Measurements from ENCODE around the gene ATN1. TPM values are rescaled to one million over a fixed set of nuclear protein-coding genes. Genes with fewer than 3 reads are reported as not detected.
"Not testable (repeated sequence)": the region's sequence is repeated elsewhere in the genome, so short reads cannot be mapped to it uniquely, and the experiment has no call there.

Gene ATN1
- total RNA-seq, 1 donor from 2014 or later = 207 TPM

GRCh38 chr12:6903722-6904121 lies 24.0 kb upstream of the ATN1 start:
- Histone ChIP-seq H3K27ac (peak overlapping the region in 1 of 2 donors; percentile 73), H3K4me1 (peaks cover 0 to 5% of the 10 kb centered on the region in 2 donors), H3K4me3 (no peak overlapping the region), H3K36me3 (peaks cover 0 to 4% of the 10 kb centered on the region in 2 donors), H3K27me3 (no peaks in the 10 kb centered on the region), H3K9me3 (no peaks in the 10 kb centered on the region)
- no peak for DNase-seq (ENCODE audit: low spot score in 2 of 2)
- no peak for TF ChIP-seq CTCF (IDR thresholded peaks at IDR 0.05)
- intact Hi-C loops (cut with DNase I) = loop anchor here (1.0 kb wide), 3 partner anchors 12 to 36 kb away; partner anchors contain the start of genes SPSB2 and TPI1

- H3K36me3 ChIP-seq = peaks cover 0 to 4% of the 10 kb centered on the region in 2 donors
- H3K4me1 ChIP-seq = peaks cover 0 to 5% of the 10 kb centered on the region in 2 donors
- intact Hi-C loops (cut with DNase I) = loop anchor here (1.0 kb wide), 3 partner anchors 13 to 37 kb away; partner anchors contain the start of genes SPSB2 and TPI1
- TF ChIP-seq CTCF (IDR thresholded peaks at IDR 0.05) = no peak
- peak; percentile 89 to 99 for DNase-seq (ENCODE audit: low spot score in 2 of 2)
- peak within 1 kb of the TSS; percentile 58 to 81 for H3K4me3 ChIP-seq
- H3K27ac ChIP-seq = peak within 1 kb of the TSS; percentile 73 to 82
- H3K27me3 ChIP-seq = no peaks in the 10 kb centered on the region
- no peaks in the 10 kb centered on the region for H3K9me3 ChIP-seq
Observed at GRCh38 chr12:6904280-6905276, 23.2 kb upstream of the ATN1 start, which contains the start of gene LRRC23. LRRC23 (plus strand) TSS chr12:6904822; CDS start chr12:6905634, 812 bp downstream.

- peak overlapping the region; percentile 58 to 81 for H3K4me3 ChIP-seq
- H3K4me1 ChIP-seq = peaks cover 0 to 5% of the 10 kb centered on the region in 2 donors
- no peaks in the 10 kb centered on the region for H3K27me3 ChIP-seq
- no peaks in the 10 kb centered on the region for H3K9me3 ChIP-seq
- H3K27ac ChIP-seq = peak overlapping the region; percentile 73 to 82
- peaks cover 0 to 4% of the 10 kb centered on the region in 2 donors for H3K36me3 ChIP-seq
- intact Hi-C loops (cut with DNase I) = no loop called here
- no peak for TF ChIP-seq CTCF (IDR thresholded peaks at IDR 0.05)
- DNase-seq (ENCODE audit: low spot score in 2 of 2) = no peak
Observed at GRCh38 chr12:6905414-6906040, 22.2 kb upstream of the ATN1 start.

GRCh38 chr12:6908141-6908540 lies 19.6 kb upstream of the ATN1 start:
- H3K4me1 ChIP-seq; H3K4me3 ChIP-seq; H3K9me3 ChIP-seq; DNase-seq (ENCODE audit: low spot score in 2 of 2); H3K36me3 ChIP-seq; H3K27ac ChIP-seq; intact Hi-C loops (cut with DNase I); H3K27me3 ChIP-seq: not testable (repeated sequence)

- Histone ChIP-seq H3K9me3 (no peaks in the 10 kb centered on the region), H3K4me3 (no peak overlapping the region), H3K27ac (no peak overlapping the region), H3K27me3 (no peaks in the 10 kb centered on the region), H3K36me3 (peaks cover 0 to 4% of the 10 kb centered on the region in 2 donors), H3K4me1 (peaks cover 4 to 5% of the 10 kb centered on the region in 2 donors)
- intact Hi-C loops (cut with DNase I) = no loop called here
- DNase-seq (ENCODE audit: low spot score in 2 of 2) = no peak
- TF ChIP-seq CTCF (IDR thresholded peaks at IDR 0.05) = no peak
Observed at GRCh38 chr12:6909421-6910145, 18.2 kb upstream of the ATN1 start.

Data from ascending aorta (tissue), 2 donors.